Tibial nerve (tissue), 4 donors: ENCODE data around the gene NR2F1.

Experiments used
- CTCF ChIP-seq, 5 experiments: fragments of 200-600 bp in 3 of 5; fragments of 450-650 bp in 2 of 5; sonication (generic) in 3 of 5; IDR thresholded peaks; one replicate each; pipeline ENCODE4 v1.5.1; 2016 to 2019; ENCODE audit warnings: antibody characterized with exemption in 5 of 5, mild to moderate bottlenecking in 3 of 5, moderate library complexity in 2 of 5
- EP300 ChIP-seq, 2 donors: sonication (generic); formaldehyde crosslinking; IDR thresholded peaks; one replicate each; pipeline ENCODE4 v1.6.1; 2017; ENCODE audit warnings: antibody characterized with exemption in 2 of 2, mild to moderate bottlenecking in 1 of 2
- POLR2A ChIP-seq, 2 donors: fragments of 450-650 bp; IDR thresholded peaks; one replicate each; pipeline ENCODE4 v1.6.1; 2017; ENCODE audit warnings: antibody characterized with exemption in 2 of 2, mild to moderate bottlenecking in 2 of 2, moderate library complexity in 2 of 2

GRCh38 chr5:93612855-93613243 is 29.8 kb downstream of the NR2F1 start:
- TF ChIP-seq CTCF (IDR thresholded peaks at IDR 0.05) (no peak), POLR2A (IDR thresholded peaks at IDR 0.05) (no peak), EP300 (IDR thresholded peaks at IDR 0.05) (no peak)
